Osteoblast (primary cell): ENCODE data around the gene LIAS. TPM values are rescaled to one million over a fixed set of nuclear protein-coding genes. Genes with fewer than 3 reads are reported as not detected.
A peak's percentile ranks its signal among the peaks of the same experiment; 100 is the strongest.

Source experiments
- DNase-seq: peaks from one replicate; pipeline ENCODE4 v3.0.0; 2011; ENCODE audit warnings: low spot score, mixed read lengths; ENCODE audit not compliant: insufficient read length; ENCODE audit errors: missing footprints
- H2AFZ ChIP-seq: 2 replicates; pipeline ENCODE4 v1.6.0; 2011; ENCODE audit warnings: mild to moderate bottlenecking, low read length
- H3K27ac ChIP-seq: 2 replicates; pipeline ENCODE4 v1.5.1; 2011; ENCODE audit warnings: mild to moderate bottlenecking, low read depth, low read length, moderate library complexity
- H3K27me3 ChIP-seq: 2 replicates; pipeline ENCODE4 v1.6.0; 2012; ENCODE audit warnings: mild to moderate bottlenecking, control low read depth, inconsistent platforms, low read length, moderate library complexity; ENCODE audit not compliant: insufficient read depth
- H3K36me3 ChIP-seq: 2 replicates; pipeline ENCODE4 v1.5.1; 2011; ENCODE audit warnings: mild to moderate bottlenecking, low read length, control low read depth, moderate library complexity; ENCODE audit not compliant: insufficient read depth
- H3K4me1 ChIP-seq: 2 replicates; pipeline ENCODE4 v1.5.1; 2011; ENCODE audit warnings: mild to moderate bottlenecking, low read length, control low read depth, moderate library complexity; ENCODE audit not compliant: insufficient read depth
- H3K4me2 ChIP-seq: 2 replicates; pipeline ENCODE4 v1.6.0; 2011; ENCODE audit warnings: mild to moderate bottlenecking, low read length; ENCODE audit not compliant: insufficient read depth
- H3K4me3 ChIP-seq: fragments of 200-600 bp; sonication (generic); 3 replicates; pipeline ENCODE4 v1.5.1; 2012; ENCODE audit warnings: mild to moderate bottlenecking, low read length, inconsistent platforms; ENCODE audit not compliant: insufficient read depth
- H3K79me2 ChIP-seq: 2 replicates; pipeline ENCODE4 v1.6.0; 2012; ENCODE audit warnings: mild to moderate bottlenecking, low read length, control low read depth, inconsistent platforms; ENCODE audit not compliant: insufficient read depth
- H3K9me3 ChIP-seq: 2 replicates; pipeline ENCODE4 v1.5.1; 2011; ENCODE audit warnings: low read depth, low read length, control low read depth
- H4K20me1 ChIP-seq: 2 replicates; pipeline ENCODE4 v1.6.0; 2012; ENCODE audit warnings: mild to moderate bottlenecking, low read length, control low read depth; ENCODE audit not compliant: insufficient read depth
- CTCF ChIP-seq: IDR thresholded peaks from 2 replicates; pipeline ENCODE4 v1.5.1; 2011; ENCODE audit warnings: mild to moderate bottlenecking, low read depth, low read length, moderate library complexity; ENCODE audit errors: extremely low read depth
- small RNA-seq: library from RNA; depleted of rRNA; stranded (forward); fragments of <200 nt; gene quantifications from one replicate; pipeline ENCODE3, GENCODE V24; 2012
- total RNA-seq: library from RNA; depleted of rRNA; stranded (reverse); fragments of >200 nt; gene quantifications from 2 replicates; pipeline ENCODE4 v1.2.3, GENCODE V29; 2012

Gene LIAS
- total RNA-seq, 1 donor, result 8.7 TPM

GRCh38 chr4:39527296-39528060 lies 68.6 kb downstream of the LIAS start, which contains the start of gene UGDH:
Gene UGDH (minus strand): TSS chr4:39527439. CDS start chr4:39521512, 5,927 bp downstream.
- peak within 1 kb of the TSS; percentile 89 for H2AFZ ChIP-seq
- H3K79me2 ChIP-seq, result peaks cover 56% of the 10 kb centered on the region
- H3K27me3 ChIP-seq, result no peaks in the 10 kb centered on the region
- peaks cover 32% of the 10 kb centered on the region for H3K4me1 ChIP-seq
- peaks cover 21% of the 10 kb centered on the region for H3K36me3 ChIP-seq
- TF ChIP-seq CTCF, result no peak
- H3K4me2 ChIP-seq, result peak within 1 kb of the TSS; percentile 94
- H3K27ac ChIP-seq, result peak within 1 kb of the TSS; percentile 94
- no peaks in the 10 kb centered on the region for H3K9me3 ChIP-seq
- H3K4me3 ChIP-seq, result peak within 1 kb of the TSS; percentile 94
- peak; percentile 97 for DNase-seq
- peaks cover 19% of the 10 kb centered on the region for H4K20me1 ChIP-seq

GRCh38 chr4:39528061-39528465 lies 69.2 kb downstream of the LIAS start:
- peaks cover 19% of the 10 kb centered on the region for H4K20me1 ChIP-seq
- peaks cover 26% of the 10 kb centered on the region for H3K4me1 ChIP-seq
- H3K27me3 ChIP-seq, result no peaks in the 10 kb centered on the region
- H3K36me3 ChIP-seq, result peaks cover 18% of the 10 kb centered on the region
- H3K4me3 ChIP-seq, result peak overlapping the region; percentile 94
- DNase-seq, result peak; percentile 95
- no peaks in the 10 kb centered on the region for H3K9me3 ChIP-seq
- H3K4me2 ChIP-seq, result peak overlapping the region; percentile 89
- no peak for TF ChIP-seq CTCF
- peaks cover 50% of the 10 kb centered on the region for H3K79me2 ChIP-seq
- H2AFZ ChIP-seq, result peak overlapping the region; percentile 89
- peak overlapping the region; percentile 94 for H3K27ac ChIP-seq

Small RNAs within 50 kb of the gene (small RNA-seq; reads per million reads assigned to genes)
- not detected for gene MIR5591
- not detected for gene RF00019

Other genes starting within 250 kb of the LIAS start
- 49.9 and 54.5 TPM in 2 replicates for gene RFC1, start 92.7 kb upstream of the LIAS start, total RNA-seq
- not detected in 2 replicates for gene KLB, start 52.1 kb upstream of the LIAS start, total RNA-seq
- gene RPL9, start 134 bp upstream of the LIAS start, total RNA-seq, result 1,561 and 1,800 TPM in 2 replicates
- 242 and 277 TPM in 2 replicates for gene UGDH, start 68.4 kb downstream of the LIAS start, total RNA-seq
- 61.5 and 68.7 TPM in 2 replicates for gene SMIM14, start 179.8 kb downstream of the LIAS start, total RNA-seq
- 19.2 and 19.4 TPM in 2 replicates for gene UBE2K, start 239.1 kb downstream of the LIAS start, total RNA-seq